Endodermal cell (in vitro differentiated cells): ENCODE results near the gene ZNF853. TPM values are rescaled to one million over a fixed set of nuclear protein-coding genes. Genes with fewer than 3 reads are reported as not detected.

Experiments used
- DNase-seq: peaks from one replicate; pipeline ENCODE4 v3.0.0-alpha.2; 2017
- H3K27ac ChIP-seq: 2 replicates; pipeline ENCODE4 v1.5.1; 2013; ENCODE audit warnings: mild to moderate bottlenecking, low read depth, low read length, moderate library complexity
- H3K27me3 ChIP-seq: 2 replicates; pipeline ENCODE4 v1.6.1; 2013; ENCODE audit warnings: mild to moderate bottlenecking, low read length, moderate library complexity; ENCODE audit not compliant: insufficient read depth, control insufficient read depth, poor library complexity, severe bottlenecking
- H3K36me3 ChIP-seq: 2 replicates; pipeline ENCODE4 v1.7.0; 2013; ENCODE audit warnings: mild to moderate bottlenecking, low read length, moderate library complexity; ENCODE audit not compliant: control insufficient read depth, insufficient read depth
- H3K4me1 ChIP-seq: one replicate; pipeline ENCODE4 v1.7.0; 2013; ENCODE audit warnings: low read length; ENCODE audit not compliant: control insufficient read depth, insufficient read depth
- H3K4me3 ChIP-seq: 2 replicates; pipeline ENCODE4 v1.5.1; 2013; ENCODE audit warnings: mild to moderate bottlenecking, low read length, moderate library complexity
- H3K9ac ChIP-seq: 2 replicates; pipeline ENCODE4 v1.6.1; 2013; ENCODE audit warnings: mild to moderate bottlenecking, low read length, moderate library complexity; ENCODE audit not compliant: poor library complexity, severe bottlenecking; ENCODE audit errors: extremely low read depth
- H3K9me3 ChIP-seq: 2 replicates; pipeline ENCODE4 v1.6.1; 2013; ENCODE audit warnings: mild to moderate bottlenecking, low read length, moderate library complexity; ENCODE audit not compliant: control insufficient read depth
- H3K27ac Mint-ChIP-seq: 2 replicates; pipeline ENCODE4 v1.8.0; 2020; ENCODE audit warnings: mixed read lengths
- H3K27me3 Mint-ChIP-seq: 2 replicates; pipeline ENCODE4 v1.8.0; 2021; ENCODE audit warnings: mild to moderate bottlenecking, mixed read lengths; ENCODE audit not compliant: insufficient read depth
- H3K36me3 Mint-ChIP-seq: 2 replicates; pipeline ENCODE4 v1.8.0; 2020; ENCODE audit warnings: low read depth, mixed read lengths
- H3K4me1 Mint-ChIP-seq: 2 replicates; pipeline ENCODE4 v1.8.0; 2020; ENCODE audit warnings: mixed read lengths
- H3K4me3 Mint-ChIP-seq: 2 replicates; pipeline ENCODE4 v1.8.0; 2020; ENCODE audit warnings: mild to moderate bottlenecking, moderate library complexity, mixed read lengths
- H3K9me3 Mint-ChIP-seq: 2 replicates; pipeline ENCODE4 v1.8.0; 2020; ENCODE audit warnings: mild to moderate bottlenecking, mixed read lengths
- WGBS, 2 experiments: methylation state at CpG; one replicate each; pipeline versions ENCODE4 v1.1.5 to v1.1.7; 2013; ENCODE audit warnings: missing lambda C conversion rate in 2 of 2, mixed read lengths in 1 of 2; ENCODE audit not compliant: insufficient coverage in 1 of 2, insufficient read length in 1 of 2; 5-methylcytosine and 5-hydroxymethylcytosine counted together
- total RNA-seq, 2 donors: library from RNA; stranded (reverse); fragmentation: NEBNext Ultra II Directional in 1 of 2; extraction: Animal tissue kit (Norgen Biotek cat#: 25700) in 1 of 2; gene quantifications; 2 replicates in 1 of 2; 3 replicates in 1 of 2; pipeline ENCODE4 v1.2.1, GENCODE V29; 2021
- TF ChIP-seq, protein P1 (sequence below): fragments of 200-600 bp; sonication (generic); conservative IDR thresholded peaks from 2 replicates; pipeline ENCODE4 v1.5.0; 2021; ENCODE audit warnings: antibody characterized with exemption, mild to moderate bottlenecking

Gene ZNF853
- total RNA-seq, 2 donors from 2014 or later, result 14.2 to 17.2 TPM

- Histone ChIP-seq H3K36me3 (peaks cover 13% of the 10 kb centered on the region), H3K27me3 (no peaks in the 10 kb centered on the region), H3K9ac (no peak overlapping the region), H3K4me3 (no peak overlapping the region), H3K9me3 (no peaks in the 10 kb centered on the region), H3K27ac (no peak overlapping the region), H3K4me1 (no peaks in the 10 kb centered on the region)
- Mint-ChIP-seq H3K4me3 (no peak overlapping the region), H3K4me1 (no peaks in the 10 kb centered on the region), H3K36me3 (peaks cover 47% of the 10 kb centered on the region), H3K27me3 (no peaks in the 10 kb centered on the region), H3K27ac (peak overlapping the region; percentile 48), H3K9me3 (peaks cover 6% of the 10 kb centered on the region)
- DNase-seq, result no peak
- WGBS, 2 experiments, result 89 to 92% methylated on average over 13 to 15 of the region's 15 CpGs
- TF ChIP-seq, protein P1, sequence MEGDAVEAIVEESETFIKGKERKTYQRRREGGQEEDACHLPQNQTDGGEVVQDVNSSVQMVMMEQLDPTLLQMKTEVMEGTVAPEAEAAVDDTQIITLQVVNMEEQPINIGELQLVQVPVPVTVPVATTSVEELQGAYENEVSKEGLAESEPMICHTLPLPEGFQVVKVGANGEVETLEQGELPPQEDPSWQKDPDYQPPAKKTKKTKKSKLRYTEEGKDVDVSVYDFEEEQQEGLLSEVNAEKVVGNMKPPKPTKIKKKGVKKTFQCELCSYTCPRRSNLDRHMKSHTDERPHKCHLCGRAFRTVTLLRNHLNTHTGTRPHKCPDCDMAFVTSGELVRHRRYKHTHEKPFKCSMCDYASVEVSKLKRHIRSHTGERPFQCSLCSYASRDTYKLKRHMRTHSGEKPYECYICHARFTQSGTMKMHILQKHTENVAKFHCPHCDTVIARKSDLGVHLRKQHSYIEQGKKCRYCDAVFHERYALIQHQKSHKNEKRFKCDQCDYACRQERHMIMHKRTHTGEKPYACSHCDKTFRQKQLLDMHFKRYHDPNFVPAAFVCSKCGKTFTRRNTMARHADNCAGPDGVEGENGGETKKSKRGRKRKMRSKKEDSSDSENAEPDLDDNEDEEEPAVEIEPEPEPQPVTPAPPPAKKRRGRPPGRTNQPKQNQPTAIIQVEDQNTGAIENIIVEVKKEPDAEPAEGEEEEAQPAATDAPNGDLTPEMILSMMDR, result no peak
Measured at GRCh38 chr7:6623589-6624245, 8.3 kb downstream of the ZNF853 start.

GRCh38 chr7:6624246-6624611 lies 8.8 kb downstream of the ZNF853 start:
- H3K4me3 Mint-ChIP-seq, result no peak overlapping the region

GRCh38 chr7:6628045-6628444 lies 12.6 kb downstream of the ZNF853 start:
- H3K9me3 ChIP-seq, result no peaks in the 10 kb centered on the region
- H3K4me1 ChIP-seq, result no peaks in the 10 kb centered on the region
- H3K4me3 ChIP-seq, result no peak overlapping the region
- peaks cover 16% of the 10 kb centered on the region for H3K36me3 Mint-ChIP-seq
- H3K27ac Mint-ChIP-seq, result no peak overlapping the region
- H3K4me1 Mint-ChIP-seq, result peaks cover 2% of the 10 kb centered on the region
- H3K27me3 ChIP-seq, result no peaks in the 10 kb centered on the region
- H3K27me3 Mint-ChIP-seq, result no peaks in the 10 kb centered on the region
- no peak overlapping the region for H3K9ac ChIP-seq
- WGBS, 2 experiments, result 91 to 100% methylated on average over 2 to 6 of the region's 6 CpGs
- H3K4me3 Mint-ChIP-seq, result no peak overlapping the region
- peaks cover 7% of the 10 kb centered on the region for H3K36me3 ChIP-seq
- H3K9me3 Mint-ChIP-seq, result no peaks in the 10 kb centered on the region
- no peak for DNase-seq
- TF ChIP-seq, protein P1, result peak; percentile 23
- no peak overlapping the region for H3K27ac ChIP-seq

More at GRCh38 chr7:6624246-6624611, 8.8 kb downstream of the ZNF853 start:
- TF ChIP-seq, protein P1, result no peak
- no peak for DNase-seq
- WGBS, 2 experiments, result 93 to 100% methylated on average over 2 to 3 of the region's 3 CpGs
- Mint-ChIP-seq H3K36me3 (peaks cover 42% of the 10 kb centered on the region), H3K27me3 (no peaks in the 10 kb centered on the region), H3K4me1 (no peaks in the 10 kb centered on the region), H3K9me3 (peaks cover 6% of the 10 kb centered on the region), H3K27ac (peak overlapping the region; percentile 48)
- Histone ChIP-seq H3K9me3 (no peaks in the 10 kb centered on the region), H3K36me3 (peaks cover 13% of the 10 kb centered on the region), H3K9ac (no peak overlapping the region), H3K4me1 (no peaks in the 10 kb centered on the region), H3K27me3 (no peaks in the 10 kb centered on the region), H3K27ac (no peak overlapping the region), H3K4me3 (no peak overlapping the region)
